ENCODE data around the gene ZFAND3. TPM values are rescaled to one million over a fixed set of nuclear protein-coding genes. Genes with fewer than 3 reads are reported as not detected.

ZFAND3 gene
- total RNA-seq, 1 donor from 2014 or later: 50.7 TPM

- DNase-seq (ENCODE audit: extremely low read depth, low read depth, low spot score): no peak
Measured at GRCh38 chr6:38192011-38192410, 372.5 kb downstream of the ZFAND3 start.

GRCh38 chr6:38192487-38192886, 373.0 kb downstream of the ZFAND3 start:
- no peak for DNase-seq (ENCODE audit: extremely low read depth, low read depth, low spot score)

- no peak for DNase-seq (ENCODE audit: extremely low read depth, low read depth, low spot score)
Measured at GRCh38 chr6:38193051-38193450, 373.5 kb downstream of the ZFAND3 start.

- DNase-seq (ENCODE audit: extremely low read depth, low read depth, low spot score): no peak
Measured at GRCh38 chr6:38193481-38194281, 374.2 kb downstream of the ZFAND3 start.

GRCh38 chr6:38194282-38194572, 374.7 kb downstream of the ZFAND3 start:
- no peak for DNase-seq (ENCODE audit: extremely low read depth, low read depth, low spot score)

GRCh38 chr6:38194589-38194988, 375.1 kb downstream of the ZFAND3 start:
- DNase-seq (ENCODE audit: extremely low read depth, low read depth, low spot score): no peak

GRCh38 chr6:38195113-38195635, 375.6 kb downstream of the ZFAND3 start:
- DNase-seq (ENCODE audit: extremely low read depth, low read depth, low spot score): no peak

GRCh38 chr6:38198219-38198618, 378.7 kb downstream of the ZFAND3 start:
- DNase-seq (ENCODE audit: extremely low read depth, low read depth, low spot score): no peak

Other genes starting within 250 kb of the ZFAND3 start
- gene MDGA1, start 121.8 kb upstream of the ZFAND3 start, total RNA-seq: 0.18 TPM in 1 of 2 replicates, not detected in the other